ENCODE results near the gene GOLGA2.

GOLGA2 gene

DNA sequence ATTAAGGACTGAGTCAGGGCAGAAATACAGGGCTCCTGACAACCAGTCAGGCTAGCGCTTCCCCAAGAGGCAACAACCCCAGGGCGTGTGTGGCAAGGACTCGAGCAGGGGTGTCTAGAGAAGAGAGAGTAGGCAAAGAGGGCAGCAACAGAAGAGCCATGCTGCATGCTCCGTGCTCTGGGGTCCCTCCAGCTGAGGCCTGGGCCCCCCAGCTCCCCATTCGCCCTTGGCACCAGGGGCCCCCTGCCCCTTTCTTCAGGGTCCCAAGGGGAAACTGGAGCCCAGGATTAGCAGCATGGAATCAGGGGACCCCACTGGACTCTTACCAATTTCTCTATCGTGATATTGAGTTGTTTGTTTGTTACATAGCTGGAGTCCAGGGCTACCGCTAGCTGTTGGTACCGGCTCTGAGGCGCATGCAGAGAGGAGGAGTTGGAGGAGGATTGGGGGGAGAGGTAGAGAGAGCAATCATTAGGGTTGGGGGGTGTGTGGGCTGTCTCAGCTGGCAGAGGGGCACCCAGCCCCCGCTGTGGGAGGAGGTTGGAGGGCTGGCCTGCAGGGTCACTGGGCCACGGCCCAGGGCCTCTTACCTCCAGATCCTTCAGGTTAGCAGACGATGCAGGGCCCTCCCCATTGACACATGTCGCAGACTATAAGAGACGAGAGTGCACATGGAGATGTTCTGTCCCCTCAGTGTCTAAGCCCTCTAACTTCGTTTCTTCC lies 8.8 kb downstream of the GOLGA2 start:
- DNase-seq (ENCODE audit: low read depth): no peak
- TF ChIP-seq, protein P1, sequence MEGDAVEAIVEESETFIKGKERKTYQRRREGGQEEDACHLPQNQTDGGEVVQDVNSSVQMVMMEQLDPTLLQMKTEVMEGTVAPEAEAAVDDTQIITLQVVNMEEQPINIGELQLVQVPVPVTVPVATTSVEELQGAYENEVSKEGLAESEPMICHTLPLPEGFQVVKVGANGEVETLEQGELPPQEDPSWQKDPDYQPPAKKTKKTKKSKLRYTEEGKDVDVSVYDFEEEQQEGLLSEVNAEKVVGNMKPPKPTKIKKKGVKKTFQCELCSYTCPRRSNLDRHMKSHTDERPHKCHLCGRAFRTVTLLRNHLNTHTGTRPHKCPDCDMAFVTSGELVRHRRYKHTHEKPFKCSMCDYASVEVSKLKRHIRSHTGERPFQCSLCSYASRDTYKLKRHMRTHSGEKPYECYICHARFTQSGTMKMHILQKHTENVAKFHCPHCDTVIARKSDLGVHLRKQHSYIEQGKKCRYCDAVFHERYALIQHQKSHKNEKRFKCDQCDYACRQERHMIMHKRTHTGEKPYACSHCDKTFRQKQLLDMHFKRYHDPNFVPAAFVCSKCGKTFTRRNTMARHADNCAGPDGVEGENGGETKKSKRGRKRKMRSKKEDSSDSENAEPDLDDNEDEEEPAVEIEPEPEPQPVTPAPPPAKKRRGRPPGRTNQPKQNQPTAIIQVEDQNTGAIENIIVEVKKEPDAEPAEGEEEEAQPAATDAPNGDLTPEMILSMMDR (IDR thresholded peaks at IDR 0.05; ENCODE audit: low read depth, low read length, missing control alignments): no peak
- H3K4me3 ChIP-seq (ENCODE audit: low read depth, low read length): no peak overlapping the region

- TF ChIP-seq, protein P1 (IDR thresholded peaks at IDR 0.05; ENCODE audit: low read depth, low read length, missing control alignments): no peak
- H3K4me3 ChIP-seq (ENCODE audit: low read depth, low read length): no peak overlapping the region
- DNase-seq (ENCODE audit: low read depth): no peak
These were observed 10.4 kb downstream of the GOLGA2 start for GRCh38 chr9:128265348-128265847.

DNA sequence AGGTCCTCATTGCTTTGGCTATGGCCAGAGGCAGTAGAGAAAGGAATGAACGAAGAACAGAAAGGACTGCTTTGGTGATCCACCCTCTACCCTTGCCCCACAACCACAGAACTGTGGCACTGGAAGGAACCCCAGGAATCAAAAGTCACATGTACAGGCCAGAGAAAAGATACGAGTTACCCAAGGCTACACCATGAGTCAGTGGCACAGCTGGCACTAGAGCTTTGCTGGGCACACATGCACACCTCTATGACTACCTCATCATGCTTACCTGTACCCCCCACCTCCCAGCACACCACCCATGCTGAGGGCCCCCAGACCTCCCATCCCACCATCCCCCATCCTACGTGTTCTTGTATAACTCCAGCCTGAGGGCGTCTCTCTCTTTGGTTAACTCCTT lies 13.1 kb downstream of the GOLGA2 start:
- no peak for DNase-seq (ENCODE audit: low read depth)
- H3K4me3 ChIP-seq (ENCODE audit: low read depth, low read length): no peak overlapping the region
- TF ChIP-seq, protein P1 (IDR thresholded peaks at IDR 0.05; ENCODE audit: low read depth, low read length, missing control alignments): no peak

DNA sequence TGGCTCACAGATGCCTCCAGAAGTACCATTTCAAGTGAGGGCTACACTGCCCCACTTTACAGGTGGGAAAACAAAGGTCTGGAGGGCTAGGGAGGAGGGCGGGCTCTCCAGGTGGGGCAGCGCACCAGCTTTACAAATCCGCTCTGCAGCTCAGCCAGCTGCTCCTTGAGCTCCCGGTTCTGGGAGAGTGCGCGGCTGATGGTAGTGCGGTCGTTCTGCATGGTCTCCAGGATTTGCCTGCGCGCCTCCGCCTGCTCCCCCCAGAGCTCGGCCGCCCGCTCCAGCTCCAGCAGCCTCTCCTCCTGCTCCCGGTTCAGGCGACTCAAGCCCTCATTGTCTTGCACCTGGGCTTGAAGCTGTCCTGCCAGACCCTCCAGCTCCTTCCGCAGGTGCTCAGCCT lies 15.5 kb downstream of the GOLGA2 start:
- TF ChIP-seq, protein P1 (IDR thresholded peaks at IDR 0.05; ENCODE audit: low read depth, low read length, missing control alignments): no peak
- no peak for DNase-seq (ENCODE audit: low read depth)
- H3K4me3 ChIP-seq (ENCODE audit: low read depth, low read length): no peak overlapping the region

- TF ChIP-seq, protein P1 (IDR thresholded peaks at IDR 0.05; ENCODE audit: low read depth, low read length, missing control alignments): no peak
- DNase-seq (ENCODE audit: low read depth): no peak
These were observed 16.7 kb downstream of the GOLGA2 start for GRCh38 chr9:128259156-128259555.

GRCh38 chr9:128258326-128258725 lies 17.5 kb downstream of the GOLGA2 start:
- TF ChIP-seq, protein P1 (IDR thresholded peaks at IDR 0.05; ENCODE audit: low read depth, low read length, missing control alignments): no peak
- DNase-seq (ENCODE audit: low read depth): no peak
- no peak overlapping the region for H3K4me3 ChIP-seq (ENCODE audit: low read depth, low read length)

More at GRCh38 chr9:128259156-128259555, 16.7 kb downstream of the GOLGA2 start:
- H3K4me3 ChIP-seq (ENCODE audit: low read depth, low read length): no peak overlapping the region

- TF ChIP-seq, protein P1 (IDR thresholded peaks at IDR 0.05; ENCODE audit: low read depth, low read length, missing control alignments): no peak
- no peak for DNase-seq (ENCODE audit: low read depth)
- no peak overlapping the region for H3K4me3 ChIP-seq (ENCODE audit: low read depth, low read length)
These were observed 17.9 kb downstream of the GOLGA2 start for GRCh38 chr9:128257907-128258306.
